GM12878 (cell line): Measurements from ENCODE around the gene OCIAD2. TPM values are rescaled to one million over a fixed set of nuclear protein-coding genes. Genes with fewer than 3 reads are reported as not detected.

Source experiments
- ATAC-seq: fragments of 200-7000 bp; cut with Tn5 transposase; 3 replicates; pipeline ENCODE4 v1.9.1; 2020; ENCODE audit warnings: mild to moderate bottlenecking, moderate library complexity
- BruUV-seq: library from RNA; stranded (reverse); fragments of 400-500 nt; replicated peaks from 2 replicates; lab custom pipeline; 2021; lab: Mats Ljungman, UMichigan
- CTCF ChIA-PET: fragments of 300-600 bp; sonication (Branson Sonifier 250); formaldehyde crosslinking; extraction: SDS; loops from one replicate; lab custom pipeline; 2021; ENCODE audit warnings: inconsistent platforms; lab: Yijun Ruan, JAX
- POLR2A ChIA-PET: fragments of 350-600 bp; formaldehyde crosslinking; extraction: SDS; loops from one replicate; lab custom pipeline; 2021; ENCODE audit warnings: inconsistent platforms; lab: Charles Lee
- RAD21 ChIA-PET: fragments of 300-600 bp; sonication (Branson Sonifier 250); formaldehyde crosslinking; loops from one replicate; lab custom pipeline; 2023; ENCODE audit warnings: antibody characterized with exemption; ENCODE audit not compliant: unreplicated experiment; lab: Charles Lee
- SMC1A ChIA-PET: fragments of 300-600 bp; sonication (Branson Sonifier 250); formaldehyde crosslinking; loops from one replicate; lab custom pipeline; 2023; ENCODE audit not compliant: unreplicated experiment, uncharacterized antibody; lab: Charles Lee
- DNase-seq: peaks from one replicate; pipeline ENCODE4 v3.0.0-alpha.2; 2011; ENCODE audit warnings: low read depth, low spot score
- FAIRE-seq: peaks from 3 replicates; lab custom pipeline; 2011; peaks lifted over from hg19 to GRCh38; lab: Jason Lieb, UNC
- H2AFZ ChIP-seq: 2 replicates; pipeline ENCODE4 v1.6.0; 2011; ENCODE audit warnings: low read depth, low read length, control low read depth; ENCODE audit not compliant: control insufficient read depth
- H3K27ac ChIP-seq: 2 replicates; pipeline ENCODE4 v1.5.1; 2011; ENCODE audit warnings: control low read depth; ENCODE audit not compliant: control insufficient read depth, insufficient read depth
- H3K27me3 ChIP-seq, 2 experiments: replicated peaks in 1 of 2; 2 replicates each; pipeline versions ENCODE4 v1.6.0 to v1.6.1; 2011; ENCODE audit warnings: low read length in 1 of 2; ENCODE audit not compliant: control insufficient read depth in 2 of 2, insufficient read depth in 2 of 2
- H3K36me3 ChIP-seq, 2 experiments: 2 replicates each; pipeline ENCODE4 v1.5.1; 2011; ENCODE audit warnings: low read length in 1 of 2; ENCODE audit not compliant: control insufficient read depth in 2 of 2, insufficient read depth in 2 of 2
- H3K4me1 ChIP-seq: 2 replicates; pipeline ENCODE4 v1.6.1; 2011; ENCODE audit warnings: mild to moderate bottlenecking, low read length, moderate library complexity, mixed read lengths; ENCODE audit not compliant: control insufficient read depth, insufficient read depth
- H3K4me2 ChIP-seq: 2 replicates; pipeline ENCODE4 v1.6.0; 2011; ENCODE audit warnings: control low read depth; ENCODE audit not compliant: control insufficient read depth, insufficient read depth
- H3K4me3 ChIP-seq: fragments of 200-600 bp; sonication (generic); 2 replicates; pipeline ENCODE4 v1.5.1; 2016
- H3K79me2 ChIP-seq: 2 replicates; pipeline ENCODE4 v1.6.0; 2011; ENCODE audit warnings: low read length; ENCODE audit not compliant: control insufficient read depth, insufficient read depth
- H3K9ac ChIP-seq: 2 replicates; pipeline ENCODE4 v1.8.0; 2011; ENCODE audit warnings: low read length, control low read depth, mixed read lengths; ENCODE audit not compliant: control insufficient read depth, insufficient read depth
- H3K9me3 ChIP-seq: replicated peaks from 3 replicates; pipeline ENCODE4 v1.5.1; 2011; ENCODE audit warnings: mild to moderate bottlenecking, low read length; ENCODE audit not compliant: control insufficient read depth, insufficient read depth
- H4K20me1 ChIP-seq: 2 replicates; pipeline ENCODE4 v1.6.0; 2011; ENCODE audit not compliant: control insufficient read depth, insufficient read depth
- MAX ChIP-seq: IDR thresholded peaks from 2 replicates; pipeline ENCODE4 v1.6.1; 2012; ENCODE audit warnings: low read depth, low read length, improper control_type of control experiment
- PAX5 ChIP-seq: IDR thresholded peaks from 2 replicates; pipeline ENCODE4 v1.6.1; 2011; ENCODE audit warnings: low read depth, low read length, borderline replicate concordance
- SKIL ChIP-seq: fragments of 450-650 bp; IDR thresholded peaks from 2 replicates; pipeline ENCODE4 v1.6.1; 2017; ENCODE audit warnings: mild to moderate bottlenecking, low read depth, inconsistent platforms; ENCODE audit not compliant: poor library complexity, severe bottlenecking
- SRF ChIP-seq, 2 experiments: IDR thresholded peaks; 2 replicates each; pipeline ENCODE4 v1.6.1; 2011; ENCODE audit warnings: low read depth in 2 of 2, low read length in 2 of 2, mild to moderate bottlenecking in 1 of 2, moderate library complexity in 1 of 2
- ZNF207 ChIP-seq: fragments of 450-650 bp; IDR thresholded peaks from 2 replicates; pipeline ENCODE4 v1.6.1; 2014; ENCODE audit warnings: antibody characterized with exemption, mild to moderate bottlenecking, borderline replicate concordance
- WGBS: methylation state at CpG from one replicate; pipeline ENCODE4 v1.1.6; 2016; ENCODE audit warnings: low lambda C conversion rate; ENCODE audit not compliant: insufficient replicate concordance, insufficient coverage; ENCODE audit errors: missing lambda C conversion rate; 5-methylcytosine and 5-hydroxymethylcytosine counted together
- in situ Hi-C: fragments of 300-500 bp; cut with MboI; formaldehyde crosslinking; loops from 9 replicates; pipeline ENCODE4 v1.14.3; 2018; ENCODE audit warnings: mixed read lengths
- intact Hi-C: fragments of 100-400 bp; cut with micrococcal nuclease; formaldehyde crosslinking; loops from one replicate; pipeline ENCODE4 v1.14.2; 2022; ENCODE audit not compliant: unreplicated experiment
- polyA plus RNA-seq, 11 experiments: library from polyadenylated mRNA; depleted of rRNA in 4 of 11; unstranded in 6 of 11; stranded (reverse) in 5 of 11; fragments of >200 nt; fragmentation: Nextera tagmentation in 4 of 11; fragmentation: Illumina TruSeq in 1 of 11; extraction: Ambion mirVana in 4 of 11; extraction: Trizol in 1 of 11; gene quantifications; 1 replicate in 1 of 11; 2 replicates in 10 of 11; pipeline versions ENCODE4 v1.2.1 to v1.2.3, GENCODE V29; 2011 to 2016; ENCODE audit warnings: inconsistent platforms in 2 of 11, missing spikeins in 2 of 11, low read depth in 1 of 11
- total RNA-seq, 4 experiments: library from RNA; depleted of rRNA in 3 of 4; stranded (reverse); fragments of >200 nt in 3 of 4; fragmentation: Illumina TruSeq in 1 of 4; extraction: Trizol in 1 of 4; gene quantifications; 2 replicates each; pipeline versions ENCODE4 v1.2.1 to v1.2.3, GENCODE V29; 2013 to 2021

The OCIAD2 gene
- total and polyA plus RNA-seq, 10 of the 15 experiments (the other 5 are each of a cell fraction or from before 2014, with no cell fraction given): 42.4 to 140 (median 70.0) TPM

GRCh38 chr4:48904101-48904500 is 2.5 kb downstream of the OCIAD2 start:
- ChIA-PET POLR2A (interaction anchor here (0.7 kb wide), 1 partner anchor 287 kb away, joined by 3 read pairs; no protein-coding TSS in a partner anchor), CTCF (interaction anchor here (3.8 kb wide), 1 partner anchor 325 kb away, joined by 23 read pairs; no protein-coding TSS in a partner anchor), RAD21 (no interaction called here)
- Histone ChIP-seq H3K79me2 (peaks cover 5% of the 10 kb centered on the region), H3K27me3 (no peaks in the 10 kb centered on the region), H3K27ac (no peak overlapping the region), H3K4me2 (no peak overlapping the region), H2AFZ (no peak overlapping the region), H4K20me1 (no peaks in the 10 kb centered on the region), H3K4me3 (no peak overlapping the region), H3K4me1 (0 out of 2 replicates have a peak, but pooled peaks cover 4% of the 10 kb centered on the region)
- intact Hi-C loops: no loop called here
- in situ Hi-C loops: no loop called here
- no peak for DNase-seq
- ATAC-seq: no peak
- no TSS peak for BruUV-seq
- TF ChIP-seq ZNF207 (no peak), PAX5 (no peak), SKIL (no peak), MAX (no peak), SRF (IDR thresholded peaks at IDR 0.05; ENCODE audit: low read depth in 2 of 2, low read length in 2 of 2) (no peak)
- TF ChIP-seq, all 136 proteins: peak for 0
- Histone ChIP-seq H3K9me3 (no peaks in the 10 kb centered on the region), H3K36me3 (peaks cover 0 to 9% of the 10 kb centered on the region in 2 experiments; a peak in 1 of 4 replicates), H3K9ac (no peak overlapping the region)
- SMC1A ChIA-PET: interaction anchor here (0.9 kb wide), 1 partner anchor 49 kb away, joined by 3 read pairs; no protein-coding TSS in a partner anchor
- 95% methylated on average over 4 of the region's 4 CpGs for WGBS
- FAIRE-seq: no peak
